HFFc6 (cell line): ENCODE measurements around the gene CUL9. TPM values are rescaled to one million over a fixed set of nuclear protein-coding genes. Genes with fewer than 3 reads are reported as not detected.
"Not testable (repeated sequence)": the region's sequence is repeated elsewhere in the genome, so short reads cannot be mapped to it uniquely, and the experiment has no call there.

Source experiments
- DNase-seq: peaks from one replicate; pipeline ENCODE4 v3.0.0-alpha.2; 2018
- H3K27ac Mint-ChIP-seq: 2 replicates; pipeline ENCODE4 v1.8.0; 2020; ENCODE audit warnings: mild to moderate bottlenecking, mixed read lengths
- H3K27me3 Mint-ChIP-seq: 2 replicates; pipeline ENCODE4 v1.8.0; 2021; ENCODE audit warnings: mild to moderate bottlenecking, moderate library complexity, mixed read lengths; ENCODE audit not compliant: insufficient read depth
- H3K36me3 Mint-ChIP-seq: 2 replicates; pipeline ENCODE4 v1.8.0; 2021; ENCODE audit warnings: low read depth, mixed read lengths
- H3K4me1 Mint-ChIP-seq: 2 replicates; pipeline ENCODE4 v1.8.0; 2020; ENCODE audit warnings: low read depth, mixed read lengths
- H3K4me3 Mint-ChIP-seq: 2 replicates; pipeline ENCODE4 v1.8.0; 2020; ENCODE audit warnings: mild to moderate bottlenecking, moderate library complexity, mixed read lengths
- H3K9me3 Mint-ChIP-seq: 2 replicates; pipeline ENCODE4 v1.8.0; 2020; ENCODE audit warnings: mild to moderate bottlenecking, mixed read lengths
- CTCF ChIP-seq: fragments of 200-600 bp; sonication (generic); IDR thresholded peaks from 2 replicates; pipeline ENCODE4 v1.5.0; 2021; ENCODE audit warnings: antibody characterized with exemption, mild to moderate bottlenecking
- long read RNA-seq: library from polyadenylated mRNA; unstranded; transcript quantifications from one replicate; pipeline ENCODE4 v2.0.0, GENCODE V29; 2019
- total RNA-seq, 6 experiments: library from RNA; stranded (reverse); fragmentation: NEBNext Ultra II Directional; extraction: Animal tissue kit (Norgen Biotek cat#: 25700); gene quantifications; 2 replicates in 1 of 6; 3 replicates in 5 of 6; pipeline ENCODE4 v1.2.3, GENCODE V29; 2021

CUL9 gene
- 10 to 100 TPM; 15.4 to 19.9 (median 18.6) TPM for total RNA-seq
- long read RNA-seq, partial matches to known transcripts, result 6 of 7 reads
- long read RNA-seq, other reads (novel, unspliced or antisense), result 1 of 7 reads

- Mint-ChIP-seq H3K9me3 (no peaks in the 10 kb centered on the region), H3K27me3 (peaks cover 2% of the 10 kb centered on the region), H3K27ac (peak within 1 kb of the TSS; percentile 81), H3K36me3 (peaks cover 23% of the 10 kb centered on the region), H3K4me1 (peaks cover 33% of the 10 kb centered on the region), H3K4me3 (peak within 1 kb of the TSS; percentile 91)
- DNase-seq, result peak; percentile 45
- no peak for TF ChIP-seq CTCF
Measured at GRCh38 chr6:43181942-43182860, at the start of gene CUL9. TSS of gene CUL9 (plus strand) at chr6:43182196. CDS start at chr6:43184311, 2,115 bp downstream.

- TF ChIP-seq CTCF, result no peak
- no peak overlapping the region for H3K4me3 Mint-ChIP-seq
- H3K27ac Mint-ChIP-seq, result no peak overlapping the region
- H3K9me3 Mint-ChIP-seq, result no peaks in the 10 kb centered on the region
- H3K27me3 Mint-ChIP-seq, result peaks cover 12% of the 10 kb centered on the region
- H3K4me1 Mint-ChIP-seq, result peaks cover 5% of the 10 kb centered on the region
- no peak for DNase-seq
- no peaks in the 10 kb centered on the region for H3K36me3 Mint-ChIP-seq
Measured at GRCh38 chr6:43138267-43138666, 43.7 kb upstream of the CUL9 start.

GRCh38 chr6:43139973-43140372 lies 42.0 kb upstream of the CUL9 start:
- not testable (repeated sequence) for H3K9me3 Mint-ChIP-seq, H3K27ac Mint-ChIP-seq, DNase-seq, H3K36me3 Mint-ChIP-seq, H3K4me3 Mint-ChIP-seq
- Mint-ChIP-seq H3K27me3 (peaks cover 12% of the 10 kb centered on the region), H3K4me1 (peaks cover 22% of the 10 kb centered on the region)

GRCh38 chr6:43141644-43142043 lies 40.4 kb upstream of the CUL9 start:
- Mint-ChIP-seq H3K4me1 (peaks cover 31% of the 10 kb centered on the region), H3K36me3 (peaks cover 4% of the 10 kb centered on the region; the same call in 1 of the 2 replicates), H3K27ac (no peak overlapping the region), H3K27me3 (peaks cover 4% of the 10 kb centered on the region), H3K9me3 (no peaks in the 10 kb centered on the region), H3K4me3 (no peak overlapping the region)
- no peak for DNase-seq
- TF ChIP-seq CTCF, result no peak

- TF ChIP-seq CTCF, result no peak
- Mint-ChIP-seq H3K4me1 (peaks cover 31% of the 10 kb centered on the region), H3K9me3 (no peaks in the 10 kb centered on the region), H3K27ac (no peak overlapping the region), H3K4me3 (no peak overlapping the region), H3K27me3 (peaks cover 4% of the 10 kb centered on the region), H3K36me3 (peaks cover 4% of the 10 kb centered on the region; the same call in 1 of the 2 replicates)
- DNase-seq, result no peak
Measured at GRCh38 chr6:43142101-43142500, 39.9 kb upstream of the CUL9 start.
